ENCODE measurements around the gene CEMIP.

GRCh38 chr15:80904998-80905397, 125.8 kb downstream of the CEMIP start:
- no peak for TF ChIP-seq CTCF (IDR thresholded peaks at IDR 0.05)
- TF ChIP-seq POLR2A (IDR thresholded peaks at IDR 0.05): no peak
- TF ChIP-seq POLR2AphosphoS5 (IDR thresholded peaks at IDR 0.05): peak in 1 of 2 donors; percentile 5
